HG02759 (cell line): ENCODE measurements around the gene WDR53.
"Not testable (repeated sequence)": the region's sequence is repeated elsewhere in the genome, so short reads cannot be mapped to it uniquely, and the experiment has no call there.

Source experiments
- ATAC-seq: cut with Tn5 transposase; IDR thresholded peaks from one replicate; pipeline ENCODE4 v1.9.1; 2021; ENCODE audit warnings: mild to moderate bottlenecking, moderate library complexity; ENCODE audit not compliant: unreplicated experiment

The WDR53 gene

GRCh38 chr3:196518966-196519717 lies 49.2 kb downstream of the WDR53 start:
- ATAC-seq: no peak

DNA sequence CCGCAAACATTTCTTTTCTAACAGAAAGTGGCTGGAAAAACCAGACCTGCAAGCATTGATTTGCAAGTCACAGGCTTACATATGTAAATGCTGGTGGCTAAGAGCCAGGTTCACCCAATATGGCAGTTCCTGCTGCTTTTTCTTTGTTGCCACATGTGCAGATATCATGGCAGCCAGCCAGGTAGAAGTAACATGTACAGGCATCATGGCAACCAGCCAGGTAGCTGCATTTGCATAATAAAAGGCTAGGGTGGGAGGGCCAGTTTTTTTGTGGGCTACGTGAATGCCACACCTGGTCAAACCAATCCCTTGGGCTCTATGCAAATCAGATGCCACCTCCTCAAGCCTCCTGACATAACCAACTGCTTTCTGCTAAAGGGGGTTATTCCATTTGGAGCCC lies 50.4 kb downstream of the WDR53 start:
- ATAC-seq: no peak

- no peak for ATAC-seq
Measured at GRCh38 chr3:196517162-196517800, 51.1 kb downstream of the WDR53 start.

DNA sequence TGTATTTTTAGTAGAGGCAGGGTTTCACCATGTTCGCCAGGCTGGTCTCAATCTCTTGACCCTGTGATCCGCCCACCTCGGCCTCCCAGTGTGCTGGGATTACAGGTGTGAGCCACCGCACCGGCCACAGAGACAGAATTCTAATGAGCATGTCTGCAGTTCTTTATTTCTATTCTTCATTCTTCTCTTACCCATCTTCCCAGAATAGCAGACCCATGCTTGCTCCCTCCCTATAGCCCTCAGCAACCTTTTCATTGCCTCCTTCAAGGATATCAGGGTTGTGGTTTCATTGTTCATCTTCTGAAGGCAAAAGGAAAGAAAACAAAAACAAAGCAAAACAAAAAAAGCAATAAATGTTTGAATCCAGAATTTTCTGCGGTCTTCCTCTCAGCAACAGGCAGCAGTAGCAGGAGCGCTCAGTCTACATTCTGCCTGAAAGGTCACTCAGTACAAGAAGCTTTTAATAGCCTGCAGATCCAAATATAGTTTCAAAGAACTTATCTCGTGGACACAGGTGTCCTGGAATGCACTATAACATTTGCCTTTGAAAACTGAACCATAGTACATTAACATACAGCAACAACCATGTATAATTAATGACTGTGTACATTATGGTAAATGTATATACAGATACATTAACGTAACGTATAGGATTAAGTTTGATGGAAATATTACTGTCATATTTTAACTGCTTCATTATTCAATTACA lies 53.3 kb downstream of the WDR53 start, which contains the start of gene SMCO1:
Gene SMCO1, minus strand, starts transcription at position 434 of the 709 bp plus-strand sequence. Its CDS starts 137 bp downstream, at position 297.
- no peak for ATAC-seq

DNA sequence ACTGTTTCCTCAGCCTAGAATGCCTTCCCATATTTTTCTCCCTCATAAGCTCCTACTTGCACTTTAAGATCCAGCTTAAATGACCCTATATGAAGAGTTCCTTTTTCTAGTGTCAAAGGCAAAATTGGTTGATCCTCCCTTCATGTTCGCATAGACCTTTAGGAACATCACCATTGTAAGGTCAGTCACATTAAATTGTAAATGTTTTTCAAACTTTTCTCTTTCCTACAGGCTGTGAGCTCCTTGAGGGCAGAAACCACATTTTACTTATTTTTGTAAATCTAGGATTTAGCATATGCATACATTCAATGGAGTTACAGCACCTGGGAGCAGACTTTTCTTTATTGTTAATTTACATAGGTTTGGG lies 54.0 kb downstream of the WDR53 start:
- no peak for ATAC-seq

GRCh38 chr3:196513697-196514349 lies 54.5 kb downstream of the WDR53 start:
- no peak for ATAC-seq

GRCh38 chr3:196511646-196512425 lies 56.5 kb downstream of the WDR53 start:
- not testable (repeated sequence) for ATAC-seq

DNA sequence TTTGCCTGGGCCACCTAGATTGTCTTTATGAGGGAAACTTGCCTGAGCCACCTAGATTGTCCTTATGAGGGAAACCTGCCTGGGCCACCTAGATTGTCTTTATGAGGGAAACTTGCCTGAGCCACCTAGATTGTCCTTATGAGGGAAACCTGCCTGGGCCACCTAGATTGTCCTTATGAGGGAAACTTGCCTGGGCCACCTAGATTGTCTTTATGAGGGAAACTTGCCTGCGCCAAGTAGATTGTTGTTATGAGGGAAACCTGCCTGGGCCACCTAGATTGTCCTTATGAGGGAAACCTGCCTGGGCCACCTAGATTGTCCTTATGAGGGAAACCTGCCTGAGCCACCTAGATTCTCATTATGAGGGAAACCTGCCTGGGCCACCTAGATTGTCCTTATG lies 57.2 kb downstream of the WDR53 start:
- not testable (repeated sequence) for ATAC-seq

- no peak for ATAC-seq
Measured at GRCh38 chr3:196506687-196507086, 61.7 kb downstream of the WDR53 start.

DNA sequence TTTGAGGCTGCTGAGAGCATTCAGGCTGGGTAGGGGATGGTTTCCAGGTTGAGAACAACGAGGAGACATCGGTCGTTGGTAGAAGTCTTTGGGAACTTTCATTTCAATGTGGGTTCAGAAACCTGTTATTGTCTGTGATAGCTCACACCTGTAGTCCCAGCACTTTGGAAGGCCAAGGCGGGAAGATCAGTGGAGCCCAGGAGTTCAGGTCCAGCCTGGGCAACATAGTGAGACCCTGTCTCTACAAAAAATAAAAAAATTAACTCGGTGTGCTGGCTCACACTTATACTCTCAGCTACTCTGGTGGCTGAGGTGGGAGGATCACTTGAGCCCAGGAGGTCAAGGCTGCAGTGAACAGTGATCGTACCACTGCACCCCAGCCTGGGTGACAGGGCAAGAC lies 63.8 kb downstream of the WDR53 start:
- no peak for ATAC-seq
